SW 1271 (cell line): ENCODE data around the gene POU2AF1.

ENCODE experiments used
- DNase-seq, 2 experiments: peaks; one replicate each; lab custom pipeline; 2025; lab: John Stamatoyannopoulos, UW

POU2AF1 gene

DNA sequence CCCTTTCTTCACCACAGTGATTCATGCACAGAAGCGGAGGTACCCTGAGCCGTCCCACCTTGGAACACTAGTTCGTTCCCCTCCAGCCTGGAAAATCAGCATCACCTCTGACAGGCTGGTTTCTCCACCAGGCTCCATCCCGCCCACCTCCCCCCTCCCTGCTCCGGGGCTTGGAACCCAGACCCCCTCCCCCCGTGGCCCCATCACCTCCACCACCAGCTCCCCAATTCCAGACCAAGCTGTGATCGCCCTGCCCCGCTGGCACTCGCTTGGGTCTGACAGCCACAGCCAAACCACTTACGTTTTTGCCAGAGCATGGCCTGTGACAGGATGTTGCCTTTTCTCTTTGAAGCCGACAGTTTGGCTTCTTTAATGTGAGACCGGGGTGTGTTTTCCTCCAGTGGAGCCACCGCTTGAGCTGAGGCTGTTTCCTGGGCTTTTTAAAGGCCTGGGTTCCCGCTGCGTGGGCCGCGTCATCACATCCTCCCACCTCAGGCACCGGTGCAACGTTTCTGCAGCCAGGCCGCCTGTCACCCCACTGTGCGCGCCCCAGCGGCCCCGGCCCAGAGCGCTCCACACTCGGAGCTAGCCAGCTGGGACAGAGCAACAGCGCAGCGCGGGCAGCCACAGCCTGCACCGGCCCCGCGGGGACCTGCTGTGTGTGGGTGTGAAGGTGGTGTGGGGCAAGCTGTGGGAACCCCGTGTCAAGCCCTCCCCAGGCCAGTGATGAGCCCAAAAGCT, at the start of gene POU2AF1:
TSS of gene POU2AF1 (minus strand) at position 415 of the 741 bp plus-strand sequence. CDS start at position 317, 98 bp downstream.
- DNase-seq = no peak

DNA sequence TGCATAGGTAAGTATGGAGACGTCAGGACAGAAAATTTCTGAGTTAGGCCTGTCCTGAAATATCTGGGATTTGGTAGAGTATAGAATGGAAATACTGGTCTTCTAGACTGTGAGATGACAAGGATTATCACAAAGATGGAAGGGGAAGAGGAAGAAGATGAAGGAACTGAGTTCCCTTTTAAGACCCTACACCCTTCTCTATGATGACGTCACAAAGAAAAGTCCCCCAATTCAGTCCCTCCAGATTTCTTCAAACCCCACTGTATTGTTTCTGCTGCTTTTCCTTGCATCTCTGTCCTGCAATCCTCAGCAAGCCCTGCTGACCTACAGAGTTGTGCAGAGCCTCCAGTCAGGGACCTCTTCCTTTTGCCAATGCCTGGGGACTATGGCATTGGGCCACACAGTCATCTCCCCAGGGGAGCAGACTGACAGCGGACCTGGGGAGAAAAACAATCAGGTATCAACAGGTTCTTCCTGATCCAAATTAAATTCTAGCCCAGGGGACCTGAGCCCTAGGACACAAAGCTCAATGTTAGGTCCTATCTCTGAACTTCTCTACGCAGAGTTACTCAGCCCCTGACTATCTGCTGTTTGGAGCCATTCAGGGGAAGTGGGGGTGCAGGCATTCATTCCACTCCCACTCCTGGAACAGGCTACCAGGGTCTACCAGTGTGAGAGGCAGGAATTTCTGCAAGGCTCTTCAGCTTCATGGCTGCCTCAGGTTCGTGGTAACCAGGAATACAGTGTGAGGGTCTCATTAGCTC, 49.2 kb upstream of the POU2AF1 start:
- no peak for DNase-seq

DNA sequence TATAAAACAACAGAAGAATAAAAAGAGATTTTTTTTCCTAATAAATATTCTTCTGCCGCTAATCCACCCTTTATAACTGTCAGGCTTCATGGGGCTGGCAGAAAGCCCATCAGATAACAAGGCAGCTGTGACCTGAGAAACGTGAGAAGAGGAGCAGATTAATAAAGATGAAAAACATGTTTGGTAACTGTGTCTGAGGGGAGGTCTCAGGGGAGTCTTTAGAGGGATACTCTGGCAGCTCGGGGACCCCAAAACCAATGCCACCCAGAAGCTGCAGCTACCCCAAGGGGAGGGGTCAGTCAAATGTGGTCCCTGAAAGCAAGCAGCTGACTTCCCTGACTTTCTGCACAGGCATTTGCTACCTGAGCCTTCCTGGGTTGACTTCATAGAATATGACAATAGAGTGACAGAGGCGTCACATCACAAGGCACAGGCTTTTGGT, 48.4 kb upstream of the POU2AF1 start:
- no peak for DNase-seq

DNA sequence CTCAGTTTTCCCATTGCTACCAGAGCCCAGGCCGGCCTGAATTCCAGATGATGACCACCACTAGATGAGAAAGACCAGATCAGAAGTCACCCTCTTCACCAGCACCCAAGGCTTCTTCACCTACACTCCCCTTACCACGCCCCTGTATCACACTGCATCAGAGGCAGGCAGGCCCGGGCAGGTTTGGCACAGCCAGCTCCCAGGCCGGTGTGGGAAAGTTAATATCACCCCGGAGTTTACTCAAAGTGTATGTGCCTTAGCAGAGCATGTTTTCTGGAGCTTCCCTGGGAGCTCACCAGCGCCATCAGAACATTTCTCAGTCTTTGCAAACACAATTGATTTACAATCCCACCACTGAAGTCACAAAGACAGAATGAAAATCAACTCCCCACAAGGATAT, 47.5 kb upstream of the POU2AF1 start:
- DNase-seq = no peak

DNA sequence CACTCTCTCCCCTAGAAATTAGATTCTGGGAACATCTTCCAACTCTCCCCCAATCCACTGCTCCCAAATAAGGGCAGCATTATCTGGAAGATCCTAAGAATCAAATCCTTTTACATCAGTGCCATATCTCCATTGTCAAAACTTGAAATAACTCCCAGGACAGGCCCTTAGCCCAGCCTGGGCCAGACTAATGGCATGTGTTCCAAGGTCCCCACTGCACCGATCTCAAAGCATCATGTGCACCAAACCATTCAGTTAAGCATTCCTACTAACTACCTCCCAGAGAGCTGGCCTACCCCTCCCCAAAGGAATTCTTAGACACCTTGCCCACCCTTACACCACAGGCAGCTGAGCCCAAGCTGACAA, 44.2 kb upstream of the POU2AF1 start:
- DNase-seq = no peak

DNA sequence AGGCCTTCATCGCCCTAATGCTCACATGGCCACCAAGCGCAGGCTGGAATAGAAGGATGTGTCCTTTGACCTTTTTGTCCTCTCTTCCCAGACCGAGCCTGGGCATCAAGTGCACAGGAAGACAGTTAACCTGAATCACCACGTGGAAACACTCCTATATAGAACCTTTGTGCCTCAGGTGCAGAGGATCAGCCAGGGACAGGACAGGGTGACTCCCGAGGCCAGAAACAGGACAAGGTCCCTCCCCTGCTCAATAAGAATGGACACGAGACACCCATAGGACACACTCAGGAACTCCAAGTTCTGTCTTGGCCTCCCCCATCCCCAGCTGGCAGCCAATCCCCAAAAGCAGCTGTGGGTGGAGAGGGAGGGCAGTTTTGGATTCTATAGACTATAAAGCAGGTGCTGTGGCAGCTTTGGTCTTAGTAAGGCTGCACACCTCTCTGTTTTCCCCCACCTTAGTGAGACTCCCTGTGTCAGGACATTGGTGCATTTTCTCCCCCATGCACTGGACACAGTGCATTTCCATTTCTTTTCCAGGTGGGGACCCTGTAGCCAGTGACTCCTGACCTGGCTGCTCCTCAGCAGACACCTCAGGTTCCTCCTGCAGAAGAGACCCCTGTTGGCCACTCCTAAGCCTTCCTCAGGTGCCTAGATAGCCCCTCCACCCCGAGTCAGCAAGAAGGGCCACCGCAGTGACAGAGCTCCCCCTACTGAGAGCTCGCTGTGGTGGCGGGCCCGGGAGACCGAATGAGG, 43.6 kb upstream of the POU2AF1 start:
- DNase-seq = peak in 1 of 2 experiments; percentile 42

DNA sequence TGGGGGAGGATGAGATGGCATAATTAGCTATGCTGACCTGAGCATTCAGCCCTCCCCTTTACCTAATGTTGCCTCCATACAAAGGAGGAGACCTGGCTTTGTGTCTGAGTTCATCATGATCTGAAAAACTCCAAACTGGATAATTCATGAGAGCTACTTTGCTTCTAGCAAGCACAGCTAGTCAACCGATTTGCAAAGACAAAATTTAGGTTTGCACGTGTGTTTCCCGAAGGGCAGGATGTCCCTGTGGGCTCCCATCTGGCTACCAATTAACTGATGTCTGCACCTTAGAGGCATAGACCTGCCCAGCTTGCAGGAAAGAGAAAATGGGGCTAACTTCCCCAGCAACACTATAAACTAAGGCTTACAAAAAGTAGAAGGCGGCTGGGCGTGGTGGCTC, 42.2 kb upstream of the POU2AF1 start:
- no peak for DNase-seq

- DNase-seq = no peak
Measured at GRCh38 chr11:111419641-111420327, 40.7 kb upstream of the POU2AF1 start.

DNA sequence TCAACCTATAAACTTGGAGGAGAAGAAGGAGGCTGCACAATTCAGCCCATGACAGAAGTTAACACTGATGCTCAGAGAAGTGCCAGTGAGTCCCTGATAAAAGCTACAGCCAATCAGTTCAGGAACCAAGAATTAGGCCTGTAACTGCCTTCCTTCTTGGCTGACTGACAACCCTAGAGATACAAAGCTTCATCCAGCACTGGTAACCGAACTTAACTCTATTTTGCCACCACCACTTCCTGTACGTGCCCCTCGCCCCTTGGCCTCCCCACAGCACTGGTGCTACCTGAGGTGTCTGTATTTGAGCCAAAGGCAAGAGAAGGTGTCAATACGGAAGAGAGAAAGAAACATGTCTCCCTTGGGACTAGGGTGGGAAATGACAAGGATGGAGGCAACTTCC, 40.1 kb upstream of the POU2AF1 start:
- no peak for DNase-seq

- no peak for DNase-seq
Measured at GRCh38 chr11:111418436-111418787, 39.3 kb upstream of the POU2AF1 start.

- DNase-seq = no peak
Measured at GRCh38 chr11:111417766-111418435, 38.8 kb upstream of the POU2AF1 start.

- DNase-seq = no peak
Measured at GRCh38 chr11:111417011-111417765, 38.1 kb upstream of the POU2AF1 start.

DNA sequence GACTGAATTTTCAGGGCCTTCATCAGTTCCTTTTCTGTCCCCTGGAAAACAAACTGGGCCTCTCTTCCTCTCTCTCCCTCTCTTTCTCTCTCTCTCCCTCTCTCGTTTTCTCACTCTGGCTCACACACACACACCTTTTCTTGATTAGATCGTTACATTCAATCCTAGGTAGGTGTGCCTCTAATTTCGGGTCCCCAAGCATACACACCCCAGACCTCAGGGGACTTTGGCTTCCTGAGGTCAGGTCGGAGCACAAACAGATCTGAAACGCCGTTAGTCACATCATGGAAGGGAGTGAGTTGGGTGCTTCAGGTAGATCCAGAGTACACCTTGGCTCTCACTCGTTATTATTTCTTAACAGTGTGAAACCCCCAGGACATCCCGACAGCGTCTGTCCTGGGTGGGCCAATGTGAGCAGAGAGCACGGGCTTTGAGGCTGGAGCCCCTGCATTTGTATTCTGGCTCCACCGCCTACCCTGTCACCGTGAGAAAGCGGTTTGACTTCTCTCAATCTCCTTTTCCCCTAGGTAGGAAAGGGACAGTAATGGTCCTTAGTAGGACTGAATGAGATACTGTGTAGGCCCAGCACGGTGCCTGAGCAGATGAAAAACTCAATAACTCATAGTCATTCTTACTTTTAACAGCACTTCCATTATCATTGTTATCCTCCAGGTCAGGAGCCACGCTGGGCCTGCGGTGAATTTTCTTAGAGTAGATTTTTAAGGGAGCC, 37.3 kb upstream of the POU2AF1 start:
- no peak for DNase-seq

GRCh38 chr11:111414936-111415335, 35.9 kb upstream of the POU2AF1 start:
- DNase-seq = no peak

DNA sequence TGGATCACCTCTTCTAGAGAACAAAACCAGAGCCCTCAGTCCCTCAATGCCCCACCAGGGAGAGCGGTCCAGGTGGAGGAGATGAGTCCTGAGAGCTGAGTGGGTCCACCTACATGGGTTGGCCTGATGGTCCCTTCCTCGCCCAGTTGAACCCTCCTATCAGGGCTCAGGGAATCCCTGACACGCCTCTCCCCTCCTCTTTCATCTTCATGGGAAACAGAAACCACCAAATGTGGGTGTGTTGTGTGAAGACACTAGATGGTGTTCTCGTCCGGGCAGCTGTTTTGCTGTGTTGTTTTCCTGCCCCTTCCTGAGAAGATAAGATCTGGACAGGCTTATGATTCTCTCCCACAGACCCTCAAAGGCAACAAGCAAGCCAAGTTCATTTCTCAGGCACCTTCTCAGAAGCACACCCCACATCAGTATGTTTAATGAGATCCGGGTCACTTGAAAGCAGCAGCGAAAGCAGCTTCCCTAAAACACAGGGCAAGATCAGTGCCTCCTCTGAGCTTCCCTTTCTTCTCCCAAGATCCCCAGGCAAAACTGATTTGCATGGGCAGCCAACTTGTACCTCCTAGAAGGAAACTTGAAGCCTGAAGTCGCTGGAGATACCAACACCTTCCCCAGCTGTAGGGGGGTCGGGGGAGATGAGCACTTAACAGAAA, 35.3 kb upstream of the POU2AF1 start:
- no peak for DNase-seq

- no peak for DNase-seq
Measured at GRCh38 chr11:111413849-111414248, 34.8 kb upstream of the POU2AF1 start.

- no peak for DNase-seq
Measured at GRCh38 chr11:111412293-111412692, 33.2 kb upstream of the POU2AF1 start.

GRCh38 chr11:111411456-111411855, 32.4 kb upstream of the POU2AF1 start:
- no peak for DNase-seq

DNA sequence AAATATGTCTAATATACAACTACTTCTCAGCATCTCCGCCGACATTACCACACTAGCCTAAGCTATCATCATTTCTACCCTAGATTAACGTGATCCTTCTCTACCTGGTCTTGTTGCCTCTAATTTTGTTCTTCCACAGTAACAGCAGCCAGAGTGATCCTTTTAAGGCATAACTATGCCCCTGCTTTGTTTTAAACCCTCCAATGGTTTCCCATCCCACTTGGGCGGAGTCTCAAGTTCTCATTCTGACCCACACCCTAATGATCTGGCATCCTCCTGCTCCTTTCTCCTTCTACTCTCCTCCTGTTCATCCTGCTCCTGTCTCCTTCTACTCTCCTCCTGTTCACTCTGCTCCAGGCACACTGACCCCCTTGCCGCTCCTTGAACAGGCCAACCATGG, 31.9 kb upstream of the POU2AF1 start:
- no peak for DNase-seq

GRCh38 chr11:111409915-111410314, 30.8 kb upstream of the POU2AF1 start:
- DNase-seq = no peak
